Skin of body (tissue), 3 donors: ENCODE data around the gene LUC7L. TPM values are rescaled to one million over a fixed set of nuclear protein-coding genes. Genes with fewer than 3 reads are reported as not detected.

ENCODE experiments used
- DNase-seq: peaks from one replicate; lab custom pipeline; 2025; lab: John Stamatoyannopoulos, UW
- small RNA-seq: library from RNA; depleted of rRNA; stranded (forward); fragments of <200 nt; gene quantifications from one replicate; pipeline ENCODE3, GENCODE V24; 2014; ENCODE audit warnings: low replicate concordance
- total RNA-seq: library from RNA; depleted of rRNA; stranded (reverse); fragments of >200 nt; gene quantifications from one replicate; pipeline ENCODE4 v1.2.3, GENCODE V29; 2014

Gene LUC7L
- total RNA-seq, 1 donor from 2014 or later = 71.7 TPM

DNA sequence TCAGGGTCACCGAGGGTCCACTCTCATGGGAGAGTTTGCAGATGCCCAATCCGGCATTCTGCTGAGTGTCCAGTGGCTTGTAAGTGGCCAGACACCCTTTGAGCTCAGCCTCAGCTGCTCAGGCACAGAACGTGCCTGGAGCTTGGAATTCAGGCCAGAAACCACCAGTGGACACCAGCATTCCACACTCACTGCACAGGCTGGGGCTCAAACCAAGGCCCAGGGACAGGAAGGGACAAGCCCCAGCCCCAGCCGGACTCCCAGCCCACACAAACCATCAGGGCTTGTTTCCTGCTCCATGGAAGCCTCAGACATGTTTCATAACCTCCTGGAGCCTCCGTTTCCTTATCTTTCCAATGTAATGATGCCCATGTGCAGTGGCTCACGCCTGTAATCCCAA lies 85.8 kb downstream of the LUC7L start:
- DNase-seq = no peak

DNA sequence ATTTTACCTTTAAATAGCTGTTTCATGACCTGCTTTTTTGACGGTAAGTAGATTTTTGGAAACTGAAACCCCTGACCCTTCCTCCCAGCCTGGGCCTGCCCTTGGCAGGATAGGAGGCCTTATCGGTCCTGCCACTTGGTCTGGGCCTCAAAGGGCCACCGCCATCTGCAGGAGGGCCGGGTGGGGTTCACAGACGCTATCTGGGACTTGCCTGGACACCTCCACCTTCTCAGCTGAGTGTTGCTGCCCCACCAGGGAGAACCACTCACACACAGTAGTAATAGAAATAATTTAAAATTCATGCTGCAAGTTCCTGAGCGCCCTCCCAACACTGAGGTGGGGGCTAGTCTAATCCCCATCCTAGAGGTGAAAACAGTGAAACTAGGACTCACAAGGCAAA lies 86.2 kb downstream of the LUC7L start:
- no peak for DNase-seq

DNA sequence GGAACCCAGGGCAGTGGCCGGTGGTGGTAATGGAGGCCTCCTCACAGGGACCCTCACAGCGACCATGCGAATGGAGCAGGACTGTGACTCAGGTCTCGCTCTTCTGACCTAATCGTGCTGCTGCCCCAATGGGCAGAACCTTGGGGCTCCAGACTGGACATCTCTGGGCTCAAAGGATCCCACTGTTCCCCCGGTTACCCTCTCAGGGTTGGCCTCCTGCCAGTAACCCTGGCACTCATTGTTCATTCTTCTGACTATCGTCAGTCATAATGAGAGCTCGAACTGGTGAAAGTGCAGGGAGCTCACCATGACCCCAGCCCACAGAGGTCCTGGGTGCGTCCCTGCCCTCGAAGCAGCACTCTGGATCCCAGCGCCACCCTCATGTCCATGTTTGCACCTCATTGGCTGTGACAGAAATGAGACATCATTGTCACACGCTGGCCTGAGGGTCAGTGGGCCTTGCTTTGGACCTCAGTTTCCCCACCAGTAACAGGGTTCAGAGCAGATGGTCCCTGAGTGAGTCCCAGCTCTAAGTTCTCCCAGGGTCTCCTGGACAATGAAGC lies 86.8 kb downstream of the LUC7L start:
- DNase-seq = no peak

DNA sequence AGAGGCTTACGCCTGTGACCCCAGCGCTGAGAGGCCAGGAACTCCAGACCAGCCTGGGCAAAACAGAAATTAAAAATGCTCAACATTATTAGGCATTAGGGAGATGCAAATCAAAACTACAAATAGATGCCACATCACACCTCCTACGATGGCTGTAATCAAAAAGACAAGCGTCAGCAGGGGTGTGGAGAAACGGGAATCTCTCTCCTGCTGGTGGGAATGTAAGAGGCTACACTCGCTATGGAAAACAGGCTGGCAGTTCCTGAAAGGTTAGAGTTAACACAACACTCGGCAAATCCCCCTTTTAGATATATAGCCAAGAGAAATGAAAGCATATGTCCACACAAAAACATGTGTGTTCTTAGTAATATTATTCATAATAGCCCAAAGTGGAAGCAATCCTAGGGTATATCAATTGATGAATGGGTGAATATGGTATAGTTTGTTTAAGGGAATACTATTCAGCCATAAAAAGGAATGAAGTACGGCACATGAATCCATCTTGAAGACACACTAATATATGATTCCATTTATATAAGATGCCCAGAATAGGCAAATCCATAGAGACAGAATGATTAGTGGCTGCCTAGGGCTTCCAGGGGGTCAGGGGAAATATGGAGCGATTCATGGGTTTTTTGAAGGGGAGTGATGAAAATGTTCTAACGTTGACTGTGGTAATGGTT lies 88.9 kb downstream of the LUC7L start:
- no peak for DNase-seq

Small RNAs within 50 kb of the gene (small RNA-seq; reads per million reads assigned to genes)
- not detected for gene RF00019

Other genes starting within 250 kb of the LUC7L start
- 3.7 TPM for gene POLR3K, start 175.8 kb downstream of the LUC7L start, total RNA-seq
- 13.0 TPM for gene SNRNP25, start 175.6 kb downstream of the LUC7L start, total RNA-seq
- 29.1 TPM for gene RHBDF1, start 156.8 kb downstream of the LUC7L start, total RNA-seq
- gene MPG, start 151.2 kb downstream of the LUC7L start, total RNA-seq = 40.4 TPM
- 12.5 TPM for gene NPRL3, start 90.8 kb downstream of the LUC7L start, total RNA-seq
- 8.4 TPM for gene HBZ, start 76.8 kb downstream of the LUC7L start, total RNA-seq
- 89.5 TPM for gene HBM, start 63.5 kb downstream of the LUC7L start, total RNA-seq
- 7,549 TPM for gene HBA2, start 56.6 kb downstream of the LUC7L start, total RNA-seq
- 3,010 TPM for gene HBA1, start 52.8 kb downstream of the LUC7L start, total RNA-seq
- gene HBQ1, start 49.0 kb downstream of the LUC7L start, total RNA-seq = 2.2 TPM
- 37.1 TPM for gene FAM234A, start 5.4 kb upstream of the LUC7L start, total RNA-seq
- 2.4 TPM for gene RGS11, start 46.5 kb upstream of the LUC7L start, total RNA-seq
- gene ARHGDIG, start 51.1 kb upstream of the LUC7L start, total RNA-seq = 0.99 TPM
- gene PDIA2, start 53.7 kb upstream of the LUC7L start, total RNA-seq = 1.1 TPM
- 13.3 TPM for gene AXIN1, start 123.3 kb upstream of the LUC7L start, total RNA-seq
- 20.9 TPM for gene MRPL28, start 141.1 kb upstream of the LUC7L start, total RNA-seq
- gene PGAP6, start 152.5 kb upstream of the LUC7L start, total RNA-seq = 10.6 TPM
- gene NME4, start 167.8 kb upstream of the LUC7L start, total RNA-seq = 26.4 TPM
- gene DECR2, start 172.4 kb upstream of the LUC7L start, total RNA-seq = 7.2 TPM
- gene RAB11FIP3, start 196.2 kb upstream of the LUC7L start, total RNA-seq = 17.2 TPM